ENCODE data around the gene SPTBN5.
A peak's percentile ranks its signal among the peaks of the same experiment; 100 is the strongest.

- TF ChIP-seq CTCF (IDR thresholded peaks at IDR 0.05 in 2 of 3, conservative IDR thresholded peaks at IDR 0.05 in 1 of 3; ENCODE audit: control insufficient read depth in 2 of 3, extremely low read depth in 1 of 3, insufficient read depth in 1 of 3, low read depth in 3 of 3, low read length in 3 of 3) (peak in 2 of 3 experiments; percentile 5 to 13; a peak in 1 of 6 replicates), NR2C2 (IDR thresholded peaks at IDR 0.05; ENCODE audit: borderline replicate concordance, control insufficient read depth, insufficient read length, low read depth) (no peak), STAT3 (IDR thresholded peaks at IDR 0.05; ENCODE audit: low read depth, low read length) (no peak), BHLHE40 (IDR thresholded peaks at IDR 0.05; ENCODE audit: borderline replicate concordance in 1 of 2, low read depth in 2 of 2, low read length in 1 of 2) (no peak), ATF3 (IDR thresholded peaks at IDR 0.05; ENCODE audit: borderline replicate concordance, extremely low read depth, low read depth, low read length) (no peak), ESRRA (IDR thresholded peaks at IDR 0.05; ENCODE audit: low read length) (no peak), FOXK2 (IDR thresholded peaks at IDR 0.05) (no peak), ZNF687 (IDR thresholded peaks at IDR 0.05) (no peak), DPF2 (IDR thresholded peaks at IDR 0.05) (no peak), YY1 (IDR thresholded peaks at IDR 0.05; ENCODE audit: low read depth, low read length) (no peak), POLR2A (IDR thresholded peaks at IDR 0.05; ENCODE audit: low read depth, low read length) (no peak), POLR2AphosphoS5 (IDR thresholded peaks at IDR 0.05; ENCODE audit: low read length) (no peak), TBL1XR1 (IDR thresholded peaks at IDR 0.05; ENCODE audit: low read depth, low read length) (no peak)
Observed at GRCh38 chr15:41810651-41811431, 83.0 kb downstream of the SPTBN5 start.

Data from GM12878 (cell line).